Neural progenitor cell (in vitro differentiated cells): Measurements from ENCODE around the gene GP1BB.

Source experiments
- EZH2phosphoT487 ChIP-seq: fragments of 200-600 bp; sonication (generic); IDR thresholded peaks from 2 replicates; pipeline ENCODE4 v1.6.1; 2017; ENCODE audit warnings: antibody characterized with exemption
- TF ChIP-seq, protein P1 (sequence below): fragments of 200-600 bp; sonication (generic); IDR thresholded peaks from 2 replicates; pipeline ENCODE4 v1.5.1; 2017; ENCODE audit warnings: antibody characterized with exemption, mild to moderate bottlenecking

DNA sequence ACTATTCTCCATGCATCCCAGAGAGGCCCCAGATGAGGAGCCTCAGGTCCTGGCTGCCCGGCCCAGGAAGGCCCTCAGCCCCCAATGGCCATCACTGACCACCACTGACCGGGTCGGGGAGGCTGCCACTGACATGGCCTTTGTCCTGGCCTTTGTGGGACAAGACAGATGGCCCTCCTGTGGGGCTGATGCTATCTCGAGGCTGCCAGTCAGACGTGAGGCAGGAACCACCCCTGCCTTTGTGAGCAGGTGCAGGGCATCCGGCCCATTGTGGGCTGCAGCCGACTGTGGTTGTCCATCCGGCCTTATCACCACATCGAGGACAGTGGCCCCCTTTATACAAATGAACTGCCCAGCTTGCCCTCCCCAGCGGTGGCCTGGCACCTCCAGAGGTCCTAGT lies 5.5 kb downstream of the GP1BB start:
- TF ChIP-seq, protein P1, sequence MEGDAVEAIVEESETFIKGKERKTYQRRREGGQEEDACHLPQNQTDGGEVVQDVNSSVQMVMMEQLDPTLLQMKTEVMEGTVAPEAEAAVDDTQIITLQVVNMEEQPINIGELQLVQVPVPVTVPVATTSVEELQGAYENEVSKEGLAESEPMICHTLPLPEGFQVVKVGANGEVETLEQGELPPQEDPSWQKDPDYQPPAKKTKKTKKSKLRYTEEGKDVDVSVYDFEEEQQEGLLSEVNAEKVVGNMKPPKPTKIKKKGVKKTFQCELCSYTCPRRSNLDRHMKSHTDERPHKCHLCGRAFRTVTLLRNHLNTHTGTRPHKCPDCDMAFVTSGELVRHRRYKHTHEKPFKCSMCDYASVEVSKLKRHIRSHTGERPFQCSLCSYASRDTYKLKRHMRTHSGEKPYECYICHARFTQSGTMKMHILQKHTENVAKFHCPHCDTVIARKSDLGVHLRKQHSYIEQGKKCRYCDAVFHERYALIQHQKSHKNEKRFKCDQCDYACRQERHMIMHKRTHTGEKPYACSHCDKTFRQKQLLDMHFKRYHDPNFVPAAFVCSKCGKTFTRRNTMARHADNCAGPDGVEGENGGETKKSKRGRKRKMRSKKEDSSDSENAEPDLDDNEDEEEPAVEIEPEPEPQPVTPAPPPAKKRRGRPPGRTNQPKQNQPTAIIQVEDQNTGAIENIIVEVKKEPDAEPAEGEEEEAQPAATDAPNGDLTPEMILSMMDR = no peak
- no peak for TF ChIP-seq EZH2phosphoT487
